GM19395 (cell line): ENCODE data around the gene OSTM1.

Source experiments
- ATAC-seq: cut with Tn5 transposase; IDR thresholded peaks from one replicate; pipeline ENCODE4 v1.9.1; 2021; ENCODE audit warnings: mild to moderate bottlenecking, moderate library complexity; ENCODE audit not compliant: unreplicated experiment

Gene OSTM1

DNA sequence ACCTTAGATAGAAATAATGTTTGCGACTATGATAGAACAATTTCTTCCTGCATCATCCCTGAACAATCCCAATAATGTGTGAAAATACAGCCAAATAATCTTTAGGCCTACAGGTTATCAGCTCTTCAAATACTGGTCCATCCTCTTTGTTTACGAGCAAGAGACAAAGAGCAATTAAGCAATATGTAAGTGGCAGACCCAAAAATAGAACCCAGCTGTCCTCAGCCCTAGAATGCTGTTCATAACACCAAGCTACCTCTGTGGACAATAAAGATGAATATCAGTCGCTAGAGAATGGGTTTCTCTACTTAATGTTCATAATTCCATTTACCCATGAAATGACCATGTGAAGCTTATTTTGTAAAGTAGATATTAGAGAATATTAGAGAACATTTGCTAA, 28.4 kb upstream of the OSTM1 start:
- ATAC-seq, result no peak

DNA sequence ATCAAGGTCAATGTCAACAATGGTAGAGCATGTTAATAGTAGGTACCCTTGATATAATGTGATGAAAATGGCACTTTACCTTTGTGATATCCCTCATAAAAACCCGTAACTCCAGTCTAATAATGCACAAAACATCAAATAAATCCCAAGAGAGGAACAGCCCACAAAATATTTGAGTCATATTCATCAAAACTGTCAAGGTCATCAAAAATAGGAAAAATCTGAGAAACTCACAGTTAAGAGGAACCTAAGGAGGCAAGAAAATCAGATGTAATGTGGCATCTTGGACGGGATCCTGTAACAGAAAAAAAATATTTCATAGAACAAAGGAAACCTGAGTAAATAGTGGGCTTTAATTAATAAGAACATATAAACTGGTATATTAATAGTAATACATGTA, 25.5 kb upstream of the OSTM1 start:
- ATAC-seq, result no peak

DNA sequence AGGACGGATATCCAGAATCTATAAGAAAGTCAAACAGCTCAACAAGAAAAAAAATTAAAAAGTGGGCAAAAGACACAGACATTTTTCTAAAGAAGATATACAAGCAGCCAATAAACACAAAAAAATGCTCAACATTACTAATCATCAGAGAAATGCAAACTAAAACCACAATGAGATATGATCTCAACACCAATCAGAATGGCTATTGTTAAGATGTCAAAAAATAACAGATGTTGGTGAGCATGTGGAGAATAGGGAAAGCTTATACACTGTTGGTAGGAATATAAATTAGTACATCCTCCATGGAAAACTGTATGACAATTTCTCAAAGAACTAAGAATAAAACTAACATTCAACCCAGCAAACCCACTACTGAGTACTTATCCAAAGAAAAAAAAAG, 23.3 kb upstream of the OSTM1 start:
- no peak for ATAC-seq

DNA sequence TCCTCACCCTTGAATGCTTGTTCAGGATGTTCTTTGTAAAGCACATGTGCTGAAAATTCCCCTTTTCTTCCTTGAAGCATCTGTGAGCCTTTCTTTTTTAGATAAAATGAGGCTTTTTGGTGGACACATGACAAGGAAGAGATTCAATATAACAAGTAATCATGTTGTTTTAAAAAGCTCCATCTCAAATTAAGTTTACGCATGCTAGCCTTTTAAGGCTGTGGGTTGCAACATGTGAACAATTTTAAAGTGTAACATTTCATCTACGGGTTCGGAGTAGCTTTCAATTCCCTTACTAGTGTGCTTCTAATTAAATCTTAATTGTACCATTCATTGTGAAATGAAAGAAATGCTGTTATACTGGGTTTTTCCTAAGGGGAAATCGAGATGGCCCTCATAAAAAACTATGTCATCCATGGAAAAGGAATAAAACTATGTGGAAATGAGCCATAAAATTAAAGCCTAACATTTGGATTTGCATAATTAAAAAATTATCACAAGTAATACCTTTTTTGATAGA, 19.3 kb upstream of the OSTM1 start:
- no peak for ATAC-seq

DNA sequence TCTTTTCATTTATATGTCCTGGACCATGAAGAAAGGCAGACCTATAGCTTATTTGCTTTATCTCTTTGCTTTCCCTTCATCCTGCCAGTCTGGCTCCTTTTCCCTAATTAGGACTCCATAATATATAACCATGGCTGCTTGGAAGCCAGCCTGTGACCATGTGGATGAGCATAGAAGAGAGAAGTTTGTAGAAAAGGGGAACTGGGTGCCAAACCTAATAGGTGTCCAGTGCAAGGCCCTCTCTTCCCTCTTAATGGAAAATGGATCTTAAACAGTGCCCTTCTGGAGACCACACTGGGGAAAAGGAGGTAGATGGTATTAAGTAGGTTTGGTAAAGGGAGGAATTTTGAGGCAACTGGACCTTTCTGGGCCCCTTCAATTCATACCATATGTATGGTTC, 16.7 kb upstream of the OSTM1 start:
- ATAC-seq, result no peak

DNA sequence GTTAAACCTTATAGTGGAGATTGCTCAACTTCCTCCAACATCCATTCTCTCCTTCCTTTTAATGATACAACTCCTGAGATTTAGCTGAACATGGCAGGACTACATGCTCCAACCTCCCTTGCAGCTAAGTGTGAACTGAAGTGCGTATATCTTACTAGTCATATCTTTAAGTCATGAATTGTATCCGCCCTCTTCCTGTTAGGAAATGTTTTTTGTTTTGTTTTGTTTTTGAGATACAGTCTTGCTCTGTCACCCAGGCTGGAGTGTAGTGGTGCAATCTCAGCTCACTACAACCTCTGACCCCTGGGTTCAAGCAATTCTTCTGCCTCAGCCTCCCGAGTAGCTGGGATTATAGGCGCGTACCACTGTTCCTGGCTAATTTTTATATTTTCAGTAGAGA, 8.8 kb upstream of the OSTM1 start:
- no peak for ATAC-seq

DNA sequence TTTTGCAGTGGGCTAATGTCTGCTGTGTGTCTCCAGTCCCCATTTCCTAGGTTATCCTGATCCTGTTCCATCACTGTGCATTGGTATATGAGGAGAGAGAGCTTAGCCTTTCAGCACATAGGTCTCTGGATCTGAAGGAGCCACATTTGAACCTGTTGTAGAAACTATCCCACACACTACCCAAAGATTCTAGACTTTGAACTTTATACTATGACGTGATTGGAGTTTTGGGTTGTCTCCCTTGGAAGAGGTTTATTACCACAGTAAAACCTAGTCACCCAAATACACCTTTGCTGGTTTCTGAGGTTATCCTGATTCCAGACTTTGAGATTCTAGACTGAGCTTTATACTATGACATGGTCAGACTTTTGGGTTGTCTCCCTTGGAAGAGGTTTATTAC, 8.0 kb upstream of the OSTM1 start:
- ATAC-seq, result no peak

DNA sequence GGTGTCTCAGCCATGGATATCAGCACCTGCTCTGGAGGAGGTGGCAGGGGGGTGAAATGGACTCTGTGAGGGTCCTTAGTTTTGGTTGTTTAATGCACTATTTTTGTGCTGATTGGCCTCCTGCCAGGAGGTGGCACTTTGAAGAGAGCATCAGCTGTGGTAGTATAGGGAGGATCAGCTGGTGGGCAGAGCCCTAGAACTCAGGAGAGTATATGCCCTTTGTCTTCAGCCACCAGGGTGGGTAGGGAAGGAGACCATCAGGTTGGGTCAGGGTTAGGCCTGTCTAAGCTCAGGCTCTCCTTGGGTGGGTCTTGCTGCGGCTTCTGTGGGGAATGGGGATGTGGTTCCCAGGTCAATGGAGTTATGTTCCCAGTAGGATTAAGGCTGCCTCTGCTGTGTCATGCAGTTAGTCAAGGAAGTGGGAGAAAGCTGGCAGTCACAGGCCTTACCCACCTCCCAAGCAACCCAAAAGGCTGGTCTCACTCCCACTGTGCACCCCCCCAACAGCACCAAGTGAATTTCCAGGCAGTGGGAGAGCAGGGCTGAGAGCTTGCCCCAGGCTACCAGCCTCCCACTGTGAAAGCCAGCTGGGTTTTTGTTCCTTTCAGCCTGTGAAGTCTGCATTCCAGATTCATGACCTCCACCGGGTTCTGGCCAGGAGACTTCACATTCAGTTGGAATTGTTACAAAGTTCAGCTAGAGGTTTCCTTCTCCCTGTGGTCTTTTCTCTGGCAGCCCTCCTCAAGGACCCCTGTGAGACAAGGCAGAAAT, 5.7 kb upstream of the OSTM1 start:
- no peak for ATAC-seq

DNA sequence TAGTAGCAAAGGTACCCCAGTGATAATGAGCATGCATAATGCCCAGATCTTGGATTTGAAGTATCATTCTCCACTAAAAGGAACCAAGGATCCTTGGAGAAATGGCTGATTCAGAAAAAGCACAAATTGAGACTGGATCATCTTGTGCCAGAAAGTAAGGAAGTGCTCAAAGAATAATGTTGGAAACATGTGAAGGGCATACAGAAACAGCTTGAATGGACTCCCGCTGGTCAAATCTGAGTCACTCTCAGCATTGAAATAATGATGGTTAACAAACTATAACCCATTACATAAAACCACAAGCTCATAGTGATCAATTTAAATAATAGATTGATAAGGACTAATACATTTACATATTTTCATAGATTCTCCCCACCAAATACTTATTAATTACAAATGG, 3.6 kb upstream of the OSTM1 start:
- no peak for ATAC-seq

DNA sequence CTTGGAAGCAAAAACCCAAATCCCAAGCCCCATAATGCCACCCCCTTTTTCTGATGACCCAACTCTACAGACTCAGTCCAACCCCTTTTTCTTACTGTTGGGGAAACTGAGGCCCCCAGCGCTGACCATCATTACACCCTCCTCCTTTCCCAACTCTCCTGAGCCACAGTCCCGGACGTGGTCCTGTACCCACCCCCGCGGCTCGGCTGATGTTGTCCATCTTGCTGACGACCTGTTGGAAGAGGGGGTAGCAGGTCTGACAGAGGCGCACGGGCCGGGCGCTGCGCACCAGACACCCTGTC, 533 bp downstream of the OSTM1 start:
- peak; percentile 63 for ATAC-seq

DNA sequence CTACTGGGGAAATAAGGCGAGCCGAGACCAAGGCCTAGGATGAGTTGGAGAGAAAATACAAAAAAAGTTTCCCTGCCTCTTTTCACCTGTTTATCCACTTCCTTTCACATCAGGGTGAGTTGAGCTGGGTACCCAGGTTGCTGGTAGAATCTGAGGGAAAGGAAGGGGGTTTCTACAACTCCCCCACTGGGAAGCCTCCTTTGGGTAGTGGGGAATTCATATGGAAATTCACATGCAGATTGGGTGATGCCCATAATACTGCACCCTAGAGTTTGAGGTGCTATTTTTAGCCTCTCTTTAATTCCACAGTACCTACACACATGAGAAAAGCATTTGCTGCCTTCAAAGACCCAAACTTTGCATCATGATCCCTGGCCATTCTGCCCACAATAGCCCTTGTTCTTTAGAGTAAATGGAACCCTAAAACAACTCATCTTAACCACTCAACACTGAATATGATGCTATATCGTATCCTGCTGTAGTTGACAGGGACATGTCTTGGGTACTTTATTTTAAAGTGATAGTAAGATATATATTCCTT, 2.7 kb downstream of the OSTM1 start:
- no peak for ATAC-seq

DNA sequence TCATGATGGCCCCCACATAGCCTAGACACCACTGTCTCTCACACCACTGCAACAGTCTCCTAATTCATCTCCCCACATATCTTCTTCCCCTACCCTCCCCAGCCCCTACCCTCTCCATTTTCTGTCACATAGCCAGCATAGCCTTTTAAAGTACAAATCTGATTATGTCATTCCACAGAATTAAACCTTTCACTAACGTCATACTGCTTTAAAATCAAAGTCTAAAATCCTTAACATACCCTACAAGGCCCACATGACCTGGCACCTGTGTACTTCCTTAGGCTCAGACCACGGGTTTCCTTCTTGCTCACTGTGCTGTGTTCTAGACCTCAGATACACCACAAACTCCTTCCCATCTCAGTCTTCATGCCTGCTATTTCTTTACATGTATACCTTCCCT, 5.9 kb downstream of the OSTM1 start:
- ATAC-seq, result no peak

DNA sequence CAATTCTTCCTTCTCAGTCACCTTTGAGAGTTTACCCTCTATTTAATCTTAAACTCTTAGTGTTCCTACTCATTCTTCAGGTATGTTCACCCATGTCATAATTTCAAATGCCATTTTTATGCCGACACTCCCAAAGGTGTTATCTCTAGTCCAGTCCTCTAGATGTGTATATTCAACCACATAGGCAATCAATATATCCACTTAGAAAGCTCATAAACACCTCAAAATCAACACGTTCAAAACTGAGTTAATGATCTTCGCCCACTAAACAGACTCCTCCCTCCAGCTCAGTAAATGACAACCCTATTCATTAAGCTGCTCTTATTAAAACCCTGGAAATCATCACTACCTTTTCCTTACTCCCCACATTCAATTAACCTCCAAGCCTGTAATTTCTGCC, 6.4 kb downstream of the OSTM1 start:
- no peak for ATAC-seq

DNA sequence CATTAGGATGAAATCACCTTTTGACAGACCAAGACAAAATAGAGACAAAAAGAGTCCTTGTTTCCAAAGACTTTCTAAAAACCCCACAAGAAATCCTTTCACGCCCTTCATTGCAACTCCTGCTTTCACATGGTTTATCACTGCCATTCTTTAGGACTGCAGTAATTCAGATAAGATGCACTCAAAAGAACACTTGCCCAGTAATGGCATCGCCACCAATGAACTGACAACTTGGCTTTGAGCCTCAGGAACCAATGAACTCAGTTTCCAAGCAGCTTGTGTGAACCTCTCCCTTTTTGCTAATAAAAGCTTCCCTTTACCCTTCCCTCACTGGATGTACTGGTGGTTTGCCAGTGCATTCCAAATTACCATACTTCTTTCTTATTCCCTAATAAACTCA, 21.8 kb downstream of the OSTM1 start:
- no peak for ATAC-seq

DNA sequence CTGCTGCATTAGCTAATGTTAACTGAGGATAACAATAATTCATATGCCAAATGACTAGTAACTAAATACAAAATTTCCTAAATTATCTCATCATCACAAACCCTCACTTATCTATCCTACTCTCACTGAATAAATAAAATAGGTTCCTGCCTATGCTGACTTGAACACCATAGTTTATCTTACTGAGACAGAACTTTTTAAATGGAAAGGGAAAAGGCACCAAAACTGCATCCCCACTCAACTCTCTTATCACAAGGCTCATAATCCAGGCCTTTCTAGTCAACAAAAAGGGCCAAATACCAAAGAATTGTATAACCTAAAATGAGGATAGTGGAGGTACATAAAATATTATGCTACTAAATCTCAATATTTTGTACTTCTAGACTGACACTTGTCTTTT, 23.1 kb downstream of the OSTM1 start:
- no peak for ATAC-seq

DNA sequence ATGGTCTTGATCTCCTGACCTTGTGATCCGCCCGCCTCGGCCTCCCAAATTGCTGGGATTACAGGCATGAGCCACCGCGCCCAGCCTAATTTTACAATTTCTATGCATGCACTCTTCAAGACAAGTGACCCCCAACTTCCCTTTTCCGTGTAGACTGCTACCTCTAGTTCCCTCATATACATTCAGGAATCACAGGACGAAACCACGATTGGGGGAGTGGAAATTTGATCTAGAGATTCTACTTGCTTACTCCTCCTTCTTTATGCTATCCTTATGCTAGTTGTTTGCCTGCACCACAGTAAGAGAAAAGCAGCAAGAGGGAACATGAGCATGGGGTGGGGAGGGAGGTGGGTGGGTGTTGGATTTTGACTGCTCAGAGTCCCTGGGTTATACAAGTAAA, 34.9 kb downstream of the OSTM1 start:
- no peak for ATAC-seq

DNA sequence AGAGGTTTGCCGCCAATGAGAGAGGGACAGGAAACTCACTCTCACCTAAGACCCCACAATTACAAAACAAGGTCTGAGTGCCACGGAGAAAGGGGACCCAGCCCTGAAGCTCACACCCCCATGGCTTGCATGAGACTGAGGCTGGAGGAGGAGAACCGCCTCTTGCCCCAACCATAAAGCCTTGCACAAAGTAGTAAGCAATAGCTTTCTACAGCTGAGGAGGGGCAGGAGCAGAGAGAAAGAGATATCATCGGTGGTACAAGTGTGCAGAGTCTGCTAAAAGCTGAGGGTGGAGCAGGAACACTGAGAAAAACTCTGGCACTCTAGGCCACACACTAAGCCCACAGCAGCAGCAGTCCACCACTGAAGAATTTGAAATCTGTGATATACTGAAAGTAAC, 37.7 kb downstream of the OSTM1 start:
- ATAC-seq, result no peak

DNA sequence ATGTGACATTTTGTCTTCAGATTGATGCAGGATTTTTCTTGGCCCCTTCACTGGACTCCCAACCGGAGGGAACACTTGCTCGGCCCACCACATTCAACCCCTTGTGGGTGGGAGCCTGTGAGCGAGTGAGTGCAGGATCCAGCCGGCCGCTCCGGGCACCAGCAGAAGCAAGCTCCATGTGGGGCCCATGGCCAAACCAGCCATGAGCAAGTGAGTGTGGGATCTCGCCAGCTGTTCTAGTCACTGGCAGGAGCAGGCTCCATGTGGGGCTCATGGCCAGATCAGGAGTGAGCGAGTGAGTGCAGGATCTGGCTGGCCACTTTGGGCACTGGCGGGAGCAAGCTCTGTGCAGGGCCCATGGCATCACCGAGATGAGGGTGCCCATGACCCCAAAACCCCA, 42.6 kb downstream of the OSTM1 start:
- no peak for ATAC-seq

DNA sequence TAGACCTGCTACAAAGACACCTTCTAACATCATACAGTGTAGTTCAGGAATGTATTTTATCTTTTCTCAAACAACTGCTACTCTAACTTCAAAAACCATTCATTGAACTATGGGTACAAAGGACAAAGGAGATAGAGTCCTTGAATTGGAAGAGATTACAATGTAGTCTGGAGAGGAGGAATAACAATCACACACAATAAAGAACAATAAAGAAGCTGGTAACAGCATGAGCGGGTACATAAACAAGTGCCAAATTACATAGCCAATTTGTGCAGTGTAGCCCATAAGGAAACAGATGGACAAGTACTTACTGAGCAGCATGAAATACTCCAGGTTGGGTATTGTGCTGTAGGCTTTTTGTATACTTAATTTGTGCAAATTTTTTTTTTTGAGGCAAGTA, 44.3 kb downstream of the OSTM1 start:
- no peak for ATAC-seq

DNA sequence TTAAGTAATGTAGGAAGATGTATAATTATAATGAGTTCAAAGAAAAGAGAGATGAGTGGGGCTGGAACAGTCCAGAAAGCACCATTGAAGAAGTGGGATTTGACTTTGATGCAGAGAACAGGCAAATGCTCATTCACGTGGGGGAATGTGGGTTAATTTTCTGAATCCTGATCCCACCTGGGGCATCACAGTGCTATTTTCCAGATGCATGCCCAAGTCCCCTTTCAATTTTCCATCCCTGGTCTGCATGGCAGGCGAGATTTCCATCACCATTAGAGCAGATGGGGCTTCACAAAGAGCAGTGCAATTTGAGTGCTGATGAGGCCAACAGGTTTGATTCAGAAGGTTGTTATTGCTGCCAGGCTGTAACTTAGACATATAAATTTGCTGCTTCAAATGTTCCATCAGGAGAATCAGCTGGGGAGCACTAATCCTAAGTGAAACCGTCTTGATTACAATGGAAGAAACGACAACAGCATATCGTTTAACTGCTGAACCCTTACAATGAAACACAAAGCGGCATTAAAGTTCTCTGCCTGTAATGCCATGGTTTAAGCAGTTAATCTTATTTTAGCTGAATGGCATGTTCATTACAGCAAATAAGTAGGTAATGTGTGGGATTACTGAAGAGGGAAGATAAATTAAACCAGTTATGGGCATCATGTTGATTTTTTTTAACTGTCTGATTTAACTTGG, 45.2 kb downstream of the OSTM1 start:
- ATAC-seq, result no peak

DNA sequence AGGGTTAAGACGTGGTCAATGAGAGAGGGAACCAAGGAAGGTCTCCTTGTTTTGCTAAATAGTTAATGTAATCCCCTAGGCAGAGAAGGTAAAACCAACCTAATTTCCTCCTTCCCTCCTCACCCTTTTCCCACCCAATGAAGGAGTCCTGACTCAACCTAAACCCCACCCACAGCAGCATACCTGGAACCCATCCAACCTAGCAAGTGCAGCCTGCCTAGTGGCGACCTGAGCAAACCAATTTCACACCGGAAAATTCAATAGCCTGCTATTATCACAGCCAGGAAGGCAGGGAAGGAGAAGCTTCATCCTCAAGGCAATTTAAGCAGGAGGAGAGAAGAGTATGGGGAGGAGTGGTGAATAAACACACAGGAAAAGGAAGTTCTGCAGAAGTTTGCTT, 46.9 kb downstream of the OSTM1 start:
- ATAC-seq, result no peak

DNA sequence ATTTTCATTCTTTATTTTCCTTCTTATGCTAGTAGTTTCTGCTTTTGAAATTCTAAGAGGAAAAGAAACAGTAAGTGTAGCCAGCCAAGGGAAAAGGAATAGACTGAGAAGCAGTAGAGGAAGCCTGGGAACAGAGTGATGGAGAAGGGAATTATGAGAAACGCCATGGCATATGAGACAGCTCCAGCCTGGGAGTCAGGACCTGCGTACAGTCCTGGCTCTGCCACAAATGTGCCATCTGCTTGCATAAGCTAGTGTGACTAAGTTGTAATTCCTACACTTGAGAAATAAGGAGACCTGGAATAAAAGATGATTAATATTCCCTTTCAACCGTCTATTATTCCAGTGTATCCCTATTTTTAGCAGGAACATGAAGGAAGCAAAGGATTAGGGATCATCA, 47.5 kb downstream of the OSTM1 start:
- no peak for ATAC-seq
